ENCODE measurements around the gene IL12RB1. TPM values are rescaled to one million over a fixed set of nuclear protein-coding genes. Genes with fewer than 3 reads are reported as not detected.

Gene IL12RB1
- total RNA-seq, 4 donors from 2014 or later: 0.41 to 6.5 (median 0.61) TPM; not detected in 1

DNA sequence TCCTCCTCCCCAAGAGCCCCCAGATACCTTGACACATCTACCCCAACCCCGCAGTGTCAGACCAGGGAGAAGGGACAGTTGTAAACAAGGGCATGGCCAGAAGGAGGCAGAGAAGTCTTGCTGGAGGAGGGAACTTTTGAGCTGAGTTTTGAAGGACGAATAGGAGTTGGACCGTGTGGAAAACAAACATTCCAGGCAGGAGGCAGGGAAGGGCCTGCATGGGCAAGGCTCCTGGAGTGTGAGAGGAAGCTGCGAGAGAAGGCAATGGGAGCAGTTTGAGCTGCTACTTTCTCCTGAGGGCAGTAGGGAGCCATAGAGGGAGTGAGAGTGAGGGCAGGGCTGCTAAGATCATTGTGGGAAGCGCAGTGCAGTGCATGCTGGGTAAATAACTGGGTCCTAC is 23.3 kb downstream of the IL12RB1 start:
- TF ChIP-seq CTCF (IDR thresholded peaks at IDR 0.05): no peak
- no peak for TF ChIP-seq POLR2A (IDR thresholded peaks at IDR 0.05)
- intact Hi-C loops (cut with DNase I; ENCODE audit: low total_unique reads): no loop called here
- DNase-seq: no peak
- H3K27me3 ChIP-seq: no peaks in the 10 kb centered on the region
- H3K4me1 ChIP-seq: no peaks in the 10 kb centered on the region
- no peak overlapping the region for H3K4me3 ChIP-seq
- H3K9me3 ChIP-seq: no peaks in the 10 kb centered on the region
- no peak overlapping the region for H3K27ac ChIP-seq
- H3K36me3 ChIP-seq: no peaks in the 10 kb centered on the region

DNA sequence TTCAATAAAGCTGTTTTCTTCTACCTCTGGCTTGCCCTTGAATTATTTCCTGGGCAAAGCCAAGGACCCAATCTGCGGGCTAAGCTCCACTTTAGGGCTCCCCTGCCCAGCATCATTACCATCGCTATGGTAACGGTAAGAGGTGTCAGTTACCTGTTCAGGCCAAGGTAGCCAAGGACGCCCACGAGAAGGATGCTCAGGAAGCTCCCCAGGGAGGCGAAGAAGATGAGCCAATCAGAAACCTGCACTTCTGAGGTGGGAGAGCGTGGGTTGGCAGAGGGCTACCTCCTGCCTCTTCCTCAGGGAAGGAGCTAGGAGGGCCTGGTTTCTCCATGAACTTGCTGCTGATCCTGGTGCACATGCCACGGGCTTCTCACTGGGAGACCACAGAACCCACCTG is 24.7 kb downstream of the IL12RB1 start:
- no peaks in the 10 kb centered on the region for H3K36me3 ChIP-seq
- H3K4me1 ChIP-seq: no peaks in the 10 kb centered on the region
- no peak for TF ChIP-seq CTCF (IDR thresholded peaks at IDR 0.05)
- no peak for TF ChIP-seq POLR2A (IDR thresholded peaks at IDR 0.05)
- intact Hi-C loops (cut with DNase I; ENCODE audit: low total_unique reads): no loop called here
- DNase-seq: no peak
- H3K27me3 ChIP-seq: no peaks in the 10 kb centered on the region
- H3K9me3 ChIP-seq: no peaks in the 10 kb centered on the region
- H3K4me3 ChIP-seq: no peak overlapping the region
- H3K27ac ChIP-seq: no peak overlapping the region

DNA sequence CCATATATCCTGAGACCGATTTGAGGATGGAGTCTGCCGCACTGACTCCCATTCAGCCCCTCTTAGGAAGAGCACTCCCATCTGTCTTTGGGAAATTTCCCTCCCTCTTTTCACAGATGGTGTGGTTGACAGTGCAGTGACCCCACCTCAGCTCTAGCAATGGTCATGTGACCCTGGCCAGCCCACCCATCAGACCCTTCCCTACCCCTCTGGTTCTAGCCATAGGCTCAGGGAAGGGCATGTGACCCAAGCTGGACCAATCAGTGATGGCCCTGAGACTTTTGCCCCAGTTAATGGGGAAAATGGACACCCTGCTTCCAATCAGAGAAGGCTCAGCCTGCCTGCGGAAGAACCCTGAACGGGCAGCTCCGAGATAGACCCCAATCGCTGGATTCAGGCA is 26.3 kb downstream of the IL12RB1 start:
- no peaks in the 10 kb centered on the region for H3K36me3 ChIP-seq
- no peak overlapping the region for H3K27ac ChIP-seq
- H3K4me1 ChIP-seq: no peaks in the 10 kb centered on the region
- no peak overlapping the region for H3K4me3 ChIP-seq
- intact Hi-C loops (cut with DNase I; ENCODE audit: low total_unique reads): no loop called here
- DNase-seq: no peak
- no peaks in the 10 kb centered on the region for H3K27me3 ChIP-seq
- TF ChIP-seq POLR2A (IDR thresholded peaks at IDR 0.05) (no peak), CTCF (IDR thresholded peaks at IDR 0.05) (no peak)
- H3K9me3 ChIP-seq: no peaks in the 10 kb centered on the region

- no peak overlapping the region for H3K4me3 ChIP-seq
- intact Hi-C loops (cut with DNase I; ENCODE audit: low total_unique reads): loop anchor here (5.0 kb wide), 1 partner anchor 53 kb away; the partner anchor contains the start of gene ARRDC2
- no peak overlapping the region for H3K27ac ChIP-seq
- H3K36me3 ChIP-seq: no peaks in the 10 kb centered on the region
- no peaks in the 10 kb centered on the region for H3K27me3 ChIP-seq
- TF ChIP-seq POLR2A (IDR thresholded peaks at IDR 0.05) (no peak), CTCF (IDR thresholded peaks at IDR 0.05) (no peak)
- H3K4me1 ChIP-seq: no peaks in the 10 kb centered on the region
- no peaks in the 10 kb centered on the region for H3K9me3 ChIP-seq
- no peak for DNase-seq
These were observed 26.8 kb downstream of the IL12RB1 start for GRCh38 chr19:18059902-18060301.

GRCh38 chr19:18059297-18059696 is 27.4 kb downstream of the IL12RB1 start:
- DNase-seq: no peak
- H3K9me3 ChIP-seq: no peaks in the 10 kb centered on the region
- H3K36me3 ChIP-seq: no peaks in the 10 kb centered on the region
- H3K27ac ChIP-seq: no peak overlapping the region
- H3K27me3 ChIP-seq: no peaks in the 10 kb centered on the region
- intact Hi-C loops (cut with DNase I; ENCODE audit: low total_unique reads): loop anchor here (5.0 kb wide), 1 partner anchor 52 kb away; the partner anchor contains the start of gene ARRDC2
- no peak overlapping the region for H3K4me3 ChIP-seq
- TF ChIP-seq POLR2A (IDR thresholded peaks at IDR 0.05): no peak
- TF ChIP-seq CTCF (IDR thresholded peaks at IDR 0.05): no peak
- no peaks in the 10 kb centered on the region for H3K4me1 ChIP-seq

Data from uterus (tissue), 4 donors.